Upper lobe of right lung (tissue), 1 donor: Measurements from ENCODE around the gene HES1. TPM values are rescaled to one million over a fixed set of nuclear protein-coding genes. Genes with fewer than 3 reads are reported as not detected.

Source experiments
- ATAC-seq: fragments of 200-7000 bp; cut with Tn5 transposase; one replicate; pipeline ENCODE4 v1.9.1; 2020; ENCODE audit warnings: mild to moderate bottlenecking, moderate library complexity
- DNase-seq: peaks from one replicate; pipeline ENCODE4 v3.0.0-alpha.2; 2020
- H3K27ac ChIP-seq: fragments of 200-600 bp; one replicate; pipeline ENCODE4 v1.8.0; 2022
- H3K27me3 ChIP-seq: fragments of 200-600 bp; one replicate; pipeline ENCODE4 v1.8.0; 2022; ENCODE audit warnings: mild to moderate bottlenecking
- H3K36me3 ChIP-seq: fragments of 200-600 bp; one replicate; pipeline ENCODE4 v1.8.0; 2022
- H3K4me1 ChIP-seq: fragments of 200-600 bp; one replicate; pipeline ENCODE4 v1.8.0; 2022
- H3K4me3 ChIP-seq: fragments of 200-600 bp; one replicate; pipeline ENCODE4 v1.8.0; 2022; ENCODE audit warnings: mild to moderate bottlenecking
- H3K9me3 ChIP-seq: fragments of 200-600 bp; one replicate; pipeline ENCODE4 v1.8.0; 2022
- intact Hi-C: fragments of 100-400 bp; cut with DNase I; formaldehyde crosslinking; loops from one replicate; pipeline ENCODE4 v1.11.0; 2022
- total RNA-seq: library from RNA; stranded (reverse); fragmentation: NEBNext Ultra II Directional; extraction: Animal tissue kit (Norgen Biotek cat#: 25700); gene quantifications from one replicate; pipeline ENCODE4 v1.2.1, GENCODE V29; 2021
- TF ChIP-seq, protein P1 (sequence below): fragments of 200-600 bp; IDR thresholded peaks from one replicate; pipeline ENCODE4 v1.8.0; 2022; ENCODE audit warnings: antibody characterized with exemption
- donor health status: DM: no; HTN: yes; CAD: no; lungs with severe emphysema.

The HES1 gene
- total RNA-seq, 1 donor from 2014 or later: 43.6 TPM

DNA sequence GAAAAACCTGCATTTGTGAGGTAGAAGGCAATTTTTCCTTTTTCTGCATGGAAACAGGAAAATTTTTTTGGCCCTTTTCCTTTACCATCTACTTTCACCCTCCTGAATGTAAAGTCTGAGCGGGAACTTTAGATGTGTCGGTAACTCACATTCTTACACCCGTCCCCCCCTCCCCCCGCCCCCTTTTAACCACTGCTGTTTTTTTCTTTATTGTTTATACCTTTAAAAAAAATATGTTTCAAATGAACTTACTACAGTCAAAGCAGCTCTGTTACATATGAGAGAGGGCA, 487 bp upstream of the HES1 start:
- peaks cover 61% of the 10 kb centered on the region for H3K4me1 ChIP-seq
- peak overlapping the region; percentile 94 for H3K27ac ChIP-seq
- H3K36me3 ChIP-seq: no peaks in the 10 kb centered on the region
- H3K9me3 ChIP-seq: no peaks in the 10 kb centered on the region
- H3K4me3 ChIP-seq: peak overlapping the region; percentile 68
- TF ChIP-seq, protein P1, sequence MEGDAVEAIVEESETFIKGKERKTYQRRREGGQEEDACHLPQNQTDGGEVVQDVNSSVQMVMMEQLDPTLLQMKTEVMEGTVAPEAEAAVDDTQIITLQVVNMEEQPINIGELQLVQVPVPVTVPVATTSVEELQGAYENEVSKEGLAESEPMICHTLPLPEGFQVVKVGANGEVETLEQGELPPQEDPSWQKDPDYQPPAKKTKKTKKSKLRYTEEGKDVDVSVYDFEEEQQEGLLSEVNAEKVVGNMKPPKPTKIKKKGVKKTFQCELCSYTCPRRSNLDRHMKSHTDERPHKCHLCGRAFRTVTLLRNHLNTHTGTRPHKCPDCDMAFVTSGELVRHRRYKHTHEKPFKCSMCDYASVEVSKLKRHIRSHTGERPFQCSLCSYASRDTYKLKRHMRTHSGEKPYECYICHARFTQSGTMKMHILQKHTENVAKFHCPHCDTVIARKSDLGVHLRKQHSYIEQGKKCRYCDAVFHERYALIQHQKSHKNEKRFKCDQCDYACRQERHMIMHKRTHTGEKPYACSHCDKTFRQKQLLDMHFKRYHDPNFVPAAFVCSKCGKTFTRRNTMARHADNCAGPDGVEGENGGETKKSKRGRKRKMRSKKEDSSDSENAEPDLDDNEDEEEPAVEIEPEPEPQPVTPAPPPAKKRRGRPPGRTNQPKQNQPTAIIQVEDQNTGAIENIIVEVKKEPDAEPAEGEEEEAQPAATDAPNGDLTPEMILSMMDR: no peak
- H3K27me3 ChIP-seq: no peaks in the 10 kb centered on the region
- DNase-seq: no peak
- no peak for ATAC-seq
- intact Hi-C loops: loop anchor here (5.0 to 10.0 kb wide), 3 partner anchors 132 to 348 kb away; no protein-coding TSS in a partner anchor

DNA sequence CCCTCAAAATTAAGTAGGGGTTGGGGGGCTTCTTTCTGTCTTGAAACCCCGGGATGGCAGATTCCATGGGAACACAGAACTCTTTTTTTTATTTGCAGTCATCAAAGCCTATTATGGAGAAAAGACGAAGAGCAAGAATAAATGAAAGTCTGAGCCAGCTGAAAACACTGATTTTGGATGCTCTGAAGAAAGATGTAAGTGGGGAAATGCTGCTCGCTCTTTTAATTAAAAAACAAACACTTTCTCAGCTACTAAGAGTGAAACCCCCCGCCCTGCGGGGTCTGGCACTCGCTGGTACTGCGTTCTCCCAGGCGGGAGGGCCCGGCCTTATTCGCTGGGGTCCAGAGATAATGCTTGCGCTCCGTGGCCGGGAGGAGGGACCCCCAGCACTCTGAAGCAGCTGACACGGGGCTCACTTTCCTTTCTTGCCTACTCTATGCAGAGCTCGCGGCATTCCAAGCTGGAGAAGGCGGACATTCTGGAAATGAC, 615 bp downstream of the HES1 start:
- intact Hi-C loops: loop anchor here (5.0 to 10.0 kb wide), 3 partner anchors 131 to 349 kb away; no protein-coding TSS in a partner anchor

DNA sequence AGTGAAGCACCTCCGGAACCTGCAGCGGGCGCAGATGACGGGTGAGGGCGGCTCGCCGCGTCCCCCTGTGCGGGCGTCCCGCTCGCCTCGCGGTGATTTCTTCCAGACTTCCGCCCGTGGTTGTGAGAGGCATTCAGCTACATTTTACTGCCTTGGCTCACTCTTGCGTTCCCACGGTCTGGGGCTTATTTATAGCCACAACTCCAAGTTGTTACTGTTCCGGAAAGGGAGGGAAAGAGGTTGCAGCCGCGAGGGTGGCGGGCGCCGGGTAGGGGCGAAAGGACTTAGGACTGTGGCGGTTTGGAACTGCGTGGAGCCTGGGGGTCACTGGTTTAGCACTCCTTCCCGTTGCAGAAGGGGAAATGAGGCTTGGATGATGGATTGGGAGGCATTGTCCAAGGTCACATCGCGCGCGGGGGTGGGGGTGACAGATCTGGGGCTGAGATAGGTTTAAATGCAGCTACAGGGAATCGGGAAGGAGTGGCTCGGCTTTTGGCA, 1.1 kb downstream of the HES1 start:
- ATAC-seq (no peak), DNase-seq (peak; percentile 79)
- no peaks in the 10 kb centered on the region for H3K27me3 ChIP-seq
- H3K36me3 ChIP-seq: no peaks in the 10 kb centered on the region
- H3K4me1 ChIP-seq: peaks cover 56% of the 10 kb centered on the region
- TF ChIP-seq, protein P1: no peak
- peak overlapping the region; percentile 80 for H3K27ac ChIP-seq
- peak overlapping the region; percentile 68 for H3K4me3 ChIP-seq
- intact Hi-C loops: loop anchor here (5.0 to 10.0 kb wide), 3 partner anchors 130 to 350 kb away; no protein-coding TSS in a partner anchor
- H3K9me3 ChIP-seq: no peaks in the 10 kb centered on the region

More for the DNA sequence above, 615 bp downstream of the HES1 start:
- H3K4me1 ChIP-seq: peaks cover 56% of the 10 kb centered on the region
- ATAC-seq: no peak
- no peak for DNase-seq
- TF ChIP-seq, protein P1: no peak
- H3K27me3 ChIP-seq: no peaks in the 10 kb centered on the region
- peak overlapping the region; percentile 80 for H3K27ac ChIP-seq
- H3K36me3 ChIP-seq: no peaks in the 10 kb centered on the region
- H3K4me3 ChIP-seq: peak overlapping the region; percentile 68
- no peaks in the 10 kb centered on the region for H3K9me3 ChIP-seq

DNA sequence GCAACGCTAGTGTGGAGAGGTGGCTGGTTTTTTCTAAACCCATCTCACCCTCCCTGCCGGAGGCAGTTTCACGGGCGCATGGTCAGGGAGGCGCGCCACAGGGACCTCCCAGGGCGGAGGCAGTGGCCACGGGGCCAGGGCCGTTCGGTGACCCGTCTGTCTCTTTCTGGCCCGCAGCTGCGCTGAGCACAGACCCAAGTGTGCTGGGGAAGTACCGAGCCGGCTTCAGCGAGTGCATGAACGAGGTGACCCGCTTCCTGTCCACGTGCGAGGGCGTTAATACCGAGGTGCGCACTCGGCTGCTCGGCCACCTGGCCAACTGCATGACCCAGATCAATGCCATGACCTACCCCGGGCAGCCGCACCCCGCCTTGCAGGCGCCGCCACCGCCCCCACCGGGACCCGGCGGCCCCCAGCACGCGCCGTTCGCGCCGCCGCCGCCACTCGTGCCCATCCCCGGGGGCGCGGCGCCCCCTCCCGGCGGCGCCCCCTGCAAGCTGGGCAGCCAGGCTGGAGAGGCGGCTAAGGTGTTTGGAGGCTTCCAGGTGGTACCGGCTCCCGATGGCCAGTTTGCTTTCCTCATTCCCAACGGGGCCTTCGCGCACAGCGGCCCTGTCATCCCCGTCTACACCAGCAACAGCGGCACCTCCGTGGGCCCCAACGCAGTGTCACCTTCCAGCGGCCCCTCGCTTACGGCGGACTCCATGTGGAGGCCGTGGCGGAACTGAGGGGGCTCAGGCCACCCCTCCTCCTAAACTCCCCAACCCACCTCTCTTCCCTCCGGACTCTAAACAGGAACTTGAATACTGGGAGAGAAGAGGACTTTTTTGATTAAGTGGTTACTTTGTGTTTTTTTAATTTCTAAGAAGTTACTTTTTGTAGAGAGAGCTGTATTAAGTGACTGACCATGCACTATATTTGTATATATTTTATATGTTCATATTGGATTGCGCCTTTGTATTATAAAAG, 1.8 kb downstream of the HES1 start:
- Histone ChIP-seq H3K4me1 (peaks cover 64% of the 10 kb centered on the region), H3K4me3 (peak overlapping the region; percentile 68), H3K9me3 (no peaks in the 10 kb centered on the region), H3K27me3 (no peaks in the 10 kb centered on the region), H3K27ac (peak overlapping the region; percentile 80), H3K36me3 (no peaks in the 10 kb centered on the region)
- DNase-seq: peak; percentile 87
- TF ChIP-seq, protein P1: peak; percentile 24
- intact Hi-C loops: loop anchor here (5.0 to 10.0 kb wide), 3 partner anchors 130 to 350 kb away; no protein-coding TSS in a partner anchor
- ATAC-seq: peak; percentile 5

DNA sequence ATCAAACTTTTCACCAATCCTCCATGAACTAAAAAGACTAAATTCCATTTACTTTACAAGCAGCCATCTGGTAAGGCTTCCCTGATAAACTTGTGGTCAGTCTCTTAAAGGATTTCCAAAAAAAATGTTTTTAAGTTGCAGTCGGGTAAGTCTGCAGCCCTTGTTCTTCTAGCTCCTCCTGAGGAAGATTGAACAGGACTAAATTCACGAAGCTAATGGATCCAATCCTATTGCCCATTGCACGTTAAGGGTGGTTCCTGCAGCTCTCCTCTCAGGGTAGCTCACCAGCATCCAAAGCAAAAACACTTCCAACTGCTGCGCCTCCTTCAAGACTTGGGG, 2.8 kb downstream of the HES1 start:
- peak overlapping the region; percentile 68 for H3K4me3 ChIP-seq
- peak overlapping the region; percentile 80 for H3K27ac ChIP-seq
- H3K9me3 ChIP-seq: no peaks in the 10 kb centered on the region
- ATAC-seq (no peak), DNase-seq (no peak)
- no peaks in the 10 kb centered on the region for H3K27me3 ChIP-seq
- H3K4me1 ChIP-seq: peaks cover 58% of the 10 kb centered on the region
- intact Hi-C loops: loop anchor here (5.0 to 10.0 kb wide), 3 partner anchors 129 to 351 kb away; no protein-coding TSS in a partner anchor
- TF ChIP-seq, protein P1: no peak
- no peaks in the 10 kb centered on the region for H3K36me3 ChIP-seq
